GM21526 (cell line): Measurements from ENCODE around the gene SNAP29.
A peak's percentile ranks its signal among the peaks of the same experiment; 100 is the strongest.
"Not testable (repeated sequence)": the region's sequence is repeated elsewhere in the genome, so short reads cannot be mapped to it uniquely, and the experiment has no call there.

Experiments
- ATAC-seq: cut with Tn5 transposase; IDR thresholded peaks from one replicate; pipeline ENCODE4 v1.9.1; 2021; ENCODE audit warnings: moderate library complexity; ENCODE audit not compliant: unreplicated experiment, low FRiP score

The SNAP29 gene

GRCh38 chr22:20897737-20898136, 38.9 kb downstream of the SNAP29 start:
- ATAC-seq = not testable (repeated sequence)

- no peak for ATAC-seq
Observed at GRCh38 chr22:20899827-20900423, 41.1 kb downstream of the SNAP29 start.

- not testable (repeated sequence) for ATAC-seq
Observed at GRCh38 chr22:20901093-20902033, 42.6 kb downstream of the SNAP29 start.

- ATAC-seq = no peak
Observed at GRCh38 chr22:20903093-20903492, 44.3 kb downstream of the SNAP29 start.

- no peak for ATAC-seq
Observed at GRCh38 chr22:20904008-20904979, 45.5 kb downstream of the SNAP29 start.

DNA sequence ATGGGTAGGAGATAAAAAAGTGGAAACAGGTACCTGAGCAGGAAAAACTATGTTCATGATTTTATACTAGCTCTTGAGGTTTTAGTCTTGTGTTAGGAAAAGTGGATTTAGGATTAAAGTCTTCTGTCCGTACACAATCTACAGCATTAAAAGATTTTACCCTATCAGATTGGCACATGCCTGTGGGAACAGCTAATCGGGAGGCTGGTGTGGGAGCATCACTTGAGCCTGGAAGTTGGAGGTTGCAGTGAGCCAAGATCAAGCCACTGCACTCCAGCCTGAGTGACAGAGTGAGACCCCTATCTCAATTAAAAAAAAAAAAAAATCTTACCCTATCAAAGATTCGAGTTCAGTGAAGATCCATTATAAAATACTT, 46.2 kb downstream of the SNAP29 start:
- ATAC-seq = no peak

DNA sequence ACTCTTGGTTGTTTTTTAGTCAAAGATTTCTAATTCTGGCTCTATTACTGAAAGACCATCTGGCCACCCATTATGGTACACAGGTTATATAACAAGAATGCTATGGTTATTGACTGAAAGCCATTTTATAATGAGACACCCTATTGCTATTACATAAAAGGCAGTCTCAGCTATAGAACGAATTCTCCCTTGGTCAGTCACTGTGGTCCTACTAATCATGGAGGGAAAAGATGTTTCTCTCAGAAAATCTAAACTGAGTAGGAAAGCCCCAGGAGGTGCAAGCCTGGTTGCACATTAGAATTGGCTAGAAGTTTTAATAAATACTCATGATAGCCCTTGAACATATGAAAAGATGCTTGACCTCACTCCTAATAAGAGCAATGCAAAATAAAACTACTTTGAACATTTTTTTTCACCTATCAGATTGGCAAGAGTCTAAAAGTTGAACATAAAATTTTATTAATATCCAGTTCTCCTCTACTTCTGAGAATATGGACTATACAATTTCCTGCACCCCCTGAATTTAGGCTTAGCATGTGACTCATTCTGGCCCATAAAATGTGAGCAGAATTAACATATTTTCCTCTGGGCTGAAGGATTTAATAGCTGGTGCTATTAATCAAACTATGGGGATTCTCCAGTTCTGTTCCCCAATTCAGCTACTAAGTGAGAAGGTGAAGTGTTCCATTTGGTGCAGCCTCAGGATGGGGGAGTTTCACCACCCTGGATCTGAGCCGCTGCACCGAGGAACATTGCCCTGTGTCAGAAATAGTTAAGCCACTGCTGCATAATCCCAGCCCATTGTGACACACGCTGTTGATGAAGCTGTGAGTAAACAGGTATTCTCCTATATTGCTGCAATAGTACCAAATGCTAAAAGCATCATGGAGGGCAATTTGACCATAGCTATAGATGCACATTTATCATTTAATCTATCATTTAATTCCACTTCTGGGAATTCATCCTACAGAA, 46.9 kb downstream of the SNAP29 start:
- no peak for ATAC-seq

DNA sequence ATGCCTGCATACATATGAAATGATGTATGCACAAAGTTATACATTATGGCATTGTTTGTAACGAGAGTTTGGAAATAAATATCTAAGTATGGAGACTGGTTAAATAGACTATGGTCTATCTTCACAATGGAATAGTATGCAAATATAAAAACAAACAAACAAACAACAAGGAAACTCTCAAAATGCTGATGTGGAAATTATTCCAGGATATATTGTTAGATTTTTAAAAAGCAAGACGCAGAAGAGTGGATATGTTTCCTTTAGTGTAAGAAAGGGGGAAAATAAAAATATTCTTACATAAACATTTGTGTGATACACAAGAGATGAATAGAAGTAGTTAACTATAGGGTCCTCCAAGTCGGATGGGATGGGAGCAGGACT, 47.6 kb downstream of the SNAP29 start:
- no peak for ATAC-seq

GRCh38 chr22:20908717-20909116, 49.9 kb downstream of the SNAP29 start:
- ATAC-seq = not testable (repeated sequence)

GRCh38 chr22:20909543-20910303, 50.9 kb downstream of the SNAP29 start:
- ATAC-seq = no peak

DNA sequence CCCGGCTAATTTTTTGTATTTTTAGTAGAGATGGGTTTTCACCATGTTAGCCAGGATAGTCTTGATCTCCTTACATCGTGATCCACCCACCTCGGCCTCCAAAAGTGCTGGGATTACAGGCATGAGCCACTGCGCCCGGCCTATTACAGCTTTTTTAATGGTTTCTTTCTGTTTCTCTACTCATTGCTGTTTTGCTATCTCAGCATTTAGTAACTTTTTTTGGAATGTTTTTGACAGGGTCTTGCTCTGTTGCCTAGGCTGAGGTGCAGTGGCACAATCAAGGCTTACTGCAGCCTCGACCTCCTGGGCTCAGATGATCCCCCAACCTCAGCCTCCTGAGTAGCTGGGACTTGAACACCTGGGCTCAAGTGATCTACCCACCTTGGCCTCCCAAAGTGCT, 53.7 kb downstream of the SNAP29 start:
- no peak for ATAC-seq

GRCh38 chr22:20916916-20917810, 58.4 kb downstream of the SNAP29 start, which contains the start of gene CRKL:
Gene CRKL (plus strand): TSS chr22:20917407. CDS start chr22:20917935, 528 bp downstream.
- peak; percentile 85 for ATAC-seq

DNA sequence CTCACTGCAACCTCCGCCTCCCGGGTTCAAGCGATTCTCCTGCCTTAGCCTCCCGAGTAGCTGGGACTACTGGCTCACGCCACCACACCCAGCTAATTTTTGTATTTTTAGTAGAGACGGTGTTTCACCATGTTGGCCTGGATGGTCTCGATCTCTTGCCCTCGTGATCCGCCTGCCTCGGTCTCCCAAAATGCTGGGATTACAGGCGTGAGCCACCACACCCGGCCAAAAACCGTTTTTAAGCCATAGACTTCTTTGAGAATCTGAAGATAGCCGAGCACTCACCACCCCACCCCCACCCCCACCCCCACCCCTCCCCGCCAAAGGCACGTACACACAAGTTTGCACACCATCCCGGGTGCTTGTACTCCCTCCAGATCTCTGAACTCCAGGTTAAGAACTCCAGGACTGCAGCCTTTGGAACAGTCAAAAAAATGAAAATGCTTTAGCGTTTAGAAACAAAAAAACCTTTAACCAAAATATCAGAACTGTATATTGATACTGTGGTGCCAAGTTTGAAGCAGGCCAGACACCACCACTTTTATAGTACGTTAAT, 59.9 kb downstream of the SNAP29 start:
- no peak for ATAC-seq

DNA sequence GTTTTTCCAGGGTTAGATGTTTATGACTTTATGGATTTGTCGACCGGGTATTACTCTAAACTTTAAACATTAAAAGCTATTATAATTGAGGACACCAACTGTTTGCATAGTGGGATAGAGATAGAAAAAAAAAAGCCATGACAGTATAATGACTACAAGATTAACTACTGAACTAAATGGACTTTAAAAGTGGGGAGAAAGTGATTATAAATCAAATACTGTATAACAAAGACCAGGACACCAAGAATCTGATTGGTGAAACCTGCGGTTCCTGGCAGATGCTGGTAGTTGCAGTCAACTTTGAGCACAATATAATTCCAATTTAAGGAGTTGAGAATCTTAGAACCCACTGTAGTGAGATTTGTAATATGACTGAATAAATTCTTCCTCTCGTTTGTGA, 60.9 kb downstream of the SNAP29 start:
- no peak for ATAC-seq

DNA sequence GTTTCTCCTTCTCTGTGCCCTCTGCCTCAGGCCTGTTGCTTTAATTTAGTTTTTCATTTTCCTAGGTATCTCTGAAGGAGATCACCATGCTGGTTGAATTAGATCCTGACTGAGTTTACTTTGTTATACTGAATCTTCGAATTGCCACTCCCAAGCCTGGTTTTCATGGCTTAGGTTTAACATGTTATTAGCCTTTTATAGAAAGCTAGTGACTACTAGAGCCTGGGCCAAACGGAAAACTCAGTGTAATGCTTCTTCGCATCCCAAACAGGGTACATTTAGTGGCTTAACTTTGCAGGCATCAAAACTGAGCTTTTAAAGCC, 62.0 kb downstream of the SNAP29 start:
- no peak for ATAC-seq

DNA sequence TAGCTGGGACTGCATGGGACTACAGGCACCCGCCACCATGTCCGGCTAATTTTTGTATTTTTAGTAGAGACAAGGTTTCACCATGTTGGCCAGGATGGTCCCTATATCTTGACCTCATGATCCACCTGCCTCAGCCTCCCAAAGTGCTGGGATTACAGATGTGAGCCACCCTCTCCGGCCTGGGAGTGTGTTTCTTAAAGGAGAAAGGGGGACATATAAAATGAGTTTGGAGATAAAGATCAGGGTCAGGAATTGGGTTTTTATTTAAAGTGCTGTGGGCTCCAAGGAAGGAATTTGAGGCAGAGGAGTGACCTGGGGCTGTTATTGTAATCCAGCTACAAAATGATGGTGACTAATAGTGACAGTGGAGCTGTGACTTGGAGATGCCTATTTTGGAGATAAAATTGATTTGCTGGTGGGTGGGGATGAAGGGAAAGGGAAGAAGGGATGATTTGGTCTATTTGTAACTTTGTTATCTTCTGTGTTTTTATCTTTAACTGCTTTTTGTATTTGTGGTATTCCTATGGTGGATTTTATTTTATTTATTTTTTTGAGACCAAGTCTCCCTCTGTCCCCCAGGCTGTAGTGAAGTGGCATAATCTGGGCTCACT, 63.4 kb downstream of the SNAP29 start:
- no peak for ATAC-seq

DNA sequence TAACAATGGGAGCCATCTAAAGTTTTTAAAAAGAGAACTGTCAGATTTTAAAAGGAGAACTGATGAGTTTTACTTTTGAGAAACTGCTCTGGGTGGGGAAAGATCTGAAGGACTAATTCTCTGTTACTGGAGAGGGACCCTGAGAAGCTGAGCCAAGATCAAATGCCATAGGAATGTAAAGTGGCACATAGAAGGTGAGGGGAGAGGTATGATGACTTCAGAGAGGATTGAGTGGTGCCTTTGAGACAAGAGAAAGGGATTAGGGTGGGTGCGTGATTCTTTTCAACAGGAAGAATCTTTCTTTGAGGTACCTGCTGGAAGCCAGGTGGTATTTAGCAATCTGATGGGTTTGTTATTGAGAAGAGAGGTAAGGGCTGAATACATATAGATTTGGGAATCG, 67.4 kb downstream of the SNAP29 start:
- ATAC-seq = no peak
